Hepatocyte (in vitro differentiated cells): ENCODE data around the gene BBOX1. TPM values are rescaled to one million over a fixed set of nuclear protein-coding genes. Genes with fewer than 3 reads are reported as not detected.
"Not testable (repeated sequence)": the region's sequence is repeated elsewhere in the genome, so short reads cannot be mapped to it uniquely, and the experiment has no call there.

ENCODE experiments used
- DNase-seq: peaks from one replicate; pipeline ENCODE4 v3.0.0-alpha.2; 2016; ENCODE audit warnings: low spot score
- H2AFZ ChIP-seq: fragments of 200-600 bp; sonication (generic); 2 replicates; pipeline ENCODE4 v1.6.0; 2016; ENCODE audit warnings: antibody characterized with exemption, mild to moderate bottlenecking
- H3K27ac ChIP-seq: fragments of 200-600 bp; sonication (generic); 2 replicates; pipeline ENCODE4 v1.5.1; 2016; ENCODE audit warnings: mild to moderate bottlenecking
- H3K27me3 ChIP-seq: fragments of 200-600 bp; sonication (generic); 2 replicates; pipeline ENCODE4 v1.6.1; 2016
- H3K36me3 ChIP-seq: fragments of 200-600 bp; sonication (generic); replicated peaks from 2 replicates; pipeline ENCODE4 v1.5.1; 2016; ENCODE audit warnings: low read depth; ENCODE audit not compliant: insufficient read depth
- H3K4me1 ChIP-seq: fragments of 200-600 bp; sonication (generic); 2 replicates; pipeline ENCODE4 v1.5.1; 2016; ENCODE audit warnings: mild to moderate bottlenecking, moderate library complexity; ENCODE audit not compliant: insufficient read depth
- H3K4me2 ChIP-seq: fragments of 200-600 bp; sonication (generic); 2 replicates; pipeline ENCODE4 v1.6.0; 2016
- H3K4me3 ChIP-seq: fragments of 200-600 bp; sonication (generic); 2 replicates; pipeline ENCODE4 v1.5.1; 2016; ENCODE audit warnings: mild to moderate bottlenecking
- H3K79me2 ChIP-seq: fragments of 200-600 bp; sonication (generic); 2 replicates; pipeline ENCODE4 v1.6.0; 2017; ENCODE audit warnings: mild to moderate bottlenecking
- H3K9me2 ChIP-seq: fragments of 200-600 bp; sonication (generic); replicated peaks from 2 replicates; pipeline ENCODE4 v1.6.0; 2017; ENCODE audit warnings: mild to moderate bottlenecking; ENCODE audit not compliant: insufficient read depth
- H3K9me3 ChIP-seq: fragments of 200-600 bp; sonication (generic); 2 replicates; pipeline ENCODE4 v1.5.1; 2016; ENCODE audit warnings: low read depth, mild to moderate bottlenecking
- H4K20me1 ChIP-seq: fragments of 200-600 bp; sonication (generic); 2 replicates; pipeline ENCODE4 v1.6.0; 2016; ENCODE audit warnings: mild to moderate bottlenecking; ENCODE audit not compliant: insufficient read depth, poor library complexity, severe bottlenecking
- CTCF ChIP-seq: fragments of 200-600 bp; sonication (generic); IDR thresholded peaks from 2 replicates; pipeline ENCODE4 v1.5.1; 2016; ENCODE audit warnings: antibody characterized with exemption, mild to moderate bottlenecking; ENCODE audit not compliant: poor library complexity
- EZH2 ChIP-seq: fragments of 200-600 bp; sonication (generic); IDR thresholded peaks from 2 replicates; pipeline ENCODE4 v1.6.1; 2016; ENCODE audit warnings: antibody characterized with exemption, mild to moderate bottlenecking, borderline replicate concordance
- EZH2phosphoT487 ChIP-seq: fragments of 200-600 bp; sonication (generic); IDR thresholded peaks from one replicate; pipeline ENCODE4 v1.6.1; 2018; ENCODE audit warnings: antibody characterized with exemption, mild to moderate bottlenecking, low read depth, moderate library complexity; ENCODE audit not compliant: unreplicated experiment, severe bottlenecking
- WGBS: methylation state at CpG from one replicate; pipeline ENCODE4 v1.1.6; 2016; ENCODE audit warnings: low lambda C conversion rate; ENCODE audit errors: missing lambda C conversion rate; 5-methylcytosine and 5-hydroxymethylcytosine counted together
- polyA plus RNA-seq: library from polyadenylated mRNA; unstranded; fragments of >200 nt; fragmentation: Nextera tagmentation; extraction: Ambion mirVana; gene quantifications from 2 replicates; pipeline ENCODE4 v1.2.1, GENCODE V29; 2016
- total RNA-seq: library from RNA; depleted of rRNA; stranded (reverse); fragments of >200 nt; gene quantifications from 2 replicates; pipeline ENCODE4 v1.2.3, GENCODE V29; 2014

BBOX1 gene
- total and polyA plus RNA-seq, 2 experiments from 2014 or later = 0.56 to 1.6 TPM

DNA sequence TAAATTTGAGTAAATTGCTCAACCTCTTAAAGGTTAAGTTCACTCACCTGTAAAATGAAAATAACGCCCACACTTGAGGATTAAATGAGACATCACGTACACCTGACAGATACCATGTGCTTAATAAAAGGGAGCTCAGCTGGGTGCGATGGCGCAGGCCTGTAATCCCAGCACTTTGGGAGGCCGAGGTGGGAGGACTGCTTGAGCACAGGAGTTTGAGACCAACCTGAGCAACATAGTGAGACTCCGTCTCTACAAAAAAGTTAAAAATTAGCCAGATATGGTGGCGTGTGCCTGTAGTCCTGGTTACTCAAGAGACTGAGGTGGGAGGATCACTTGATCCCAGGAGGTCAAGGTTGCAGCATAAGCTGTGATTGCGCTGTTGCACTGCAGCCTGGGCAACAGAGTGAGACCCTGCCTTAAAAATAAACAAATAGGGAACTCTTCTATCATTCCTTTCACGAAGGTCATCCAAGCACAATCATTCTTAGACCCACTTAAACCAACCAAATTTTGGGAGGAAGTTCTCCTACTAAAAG, 134.1 kb downstream of the BBOX1 start:
- H3K4me1 ChIP-seq = peaks cover 4% of the 10 kb centered on the region
- H3K9me3 ChIP-seq = no peaks in the 10 kb centered on the region
- no peaks in the 10 kb centered on the region for H3K27me3 ChIP-seq
- H3K4me3 ChIP-seq = no peak overlapping the region
- no peaks in the 10 kb centered on the region for H3K36me3 ChIP-seq
- no peaks in the 10 kb centered on the region for H3K79me2 ChIP-seq
- H2AFZ ChIP-seq = no peak overlapping the region
- 80% methylated on average over 9 of the region's 9 CpGs for WGBS
- H3K27ac ChIP-seq = peak overlapping the region; percentile 72
- no peak for TF ChIP-seq CTCF
- no peak for TF ChIP-seq EZH2
- no peak for TF ChIP-seq EZH2phosphoT487
- no peaks in the 10 kb centered on the region for H4K20me1 ChIP-seq
- H3K9me2 ChIP-seq = no peaks in the 10 kb centered on the region
- H3K4me2 ChIP-seq = peak overlapping the region; percentile 26
- DNase-seq = no peak

DNA sequence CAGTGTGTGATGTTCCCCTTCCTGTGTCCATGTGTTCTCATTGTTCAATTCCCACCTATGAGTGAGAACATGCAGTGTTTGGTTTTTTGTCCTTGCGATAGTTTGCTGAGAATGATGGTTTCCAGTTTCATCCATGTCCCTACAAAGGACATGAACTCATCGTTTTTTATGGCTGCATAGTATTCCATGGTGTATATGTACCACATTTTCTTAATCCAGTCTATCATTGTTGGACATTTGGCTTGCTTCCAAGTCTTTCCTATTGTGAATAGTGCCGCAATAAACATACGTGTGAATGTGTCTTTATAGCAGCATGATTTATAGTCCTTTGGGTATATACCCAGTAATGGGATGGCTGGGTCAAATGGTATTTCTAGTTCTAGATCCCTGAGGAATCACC, 134.9 kb downstream of the BBOX1 start:
- H4K20me1 ChIP-seq, DNase-seq, H2AFZ ChIP-seq, H3K27ac ChIP-seq, H3K9me3 ChIP-seq, H3K27me3 ChIP-seq, H3K4me1 ChIP-seq, H3K36me3 ChIP-seq, H3K79me2 ChIP-seq, H3K4me3 ChIP-seq, H3K9me2 ChIP-seq, H3K4me2 ChIP-seq: not testable (repeated sequence)
- 90% methylated on average over 4 of the region's 4 CpGs for WGBS

Other genes starting within 250 kb of the BBOX1 start
- 29.9 and 36.7 TPM in 2 replicates for gene FIBIN, start 46.7 kb upstream of the BBOX1 start, total RNA-seq
- gene FIBIN, start 46.7 kb upstream of the BBOX1 start, polyA plus RNA-seq = 25.2 and 36.5 TPM in 2 replicates